GM19395 (cell line): ENCODE data around the gene SLC39A3.

ENCODE experiments used
- ATAC-seq: cut with Tn5 transposase; IDR thresholded peaks from one replicate; pipeline ENCODE4 v1.9.1; 2021; ENCODE audit warnings: mild to moderate bottlenecking, moderate library complexity; ENCODE audit not compliant: unreplicated experiment

SLC39A3 gene

GRCh38 chr19:2739602-2740313 is at the start of gene SLC39A3:
TSS of gene SLC39A3 (minus strand) at chr19:2740017. CDS start at chr19:2737257, 2,760 bp downstream.
- ATAC-seq = peak; percentile 85

- ATAC-seq = no peak
Observed at GRCh38 chr19:2788237-2788636, 48.4 kb upstream of the SLC39A3 start.

GRCh38 chr19:2787115-2787514 is 47.3 kb upstream of the SLC39A3 start:
- no peak for ATAC-seq

- ATAC-seq = peak; percentile 51
Observed at GRCh38 chr19:2785244-2785997, 45.6 kb upstream of the SLC39A3 start, which contains the start of gene THOP1. TSS of gene THOP1 (plus strand) at chr19:2785503. CDS start at chr19:2785663, 160 bp downstream.

- ATAC-seq = no peak
Observed at GRCh38 chr19:2783781-2784145, 43.9 kb upstream of the SLC39A3 start.

- ATAC-seq = peak; percentile 72
Observed at GRCh38 chr19:2782936-2783780, 43.3 kb upstream of the SLC39A3 start, which contains the start of gene SGTA. TSS of gene SGTA (minus strand) at chr19:2783273. CDS start at chr19:2769068, 14,205 bp downstream.

- ATAC-seq = no peak
Observed at GRCh38 chr19:2782329-2782935, 42.6 kb upstream of the SLC39A3 start.

- ATAC-seq = no peak
Observed at GRCh38 chr19:2780284-2780683, 40.5 kb upstream of the SLC39A3 start.

- ATAC-seq = no peak
Observed at GRCh38 chr19:2779121-2779740, 39.4 kb upstream of the SLC39A3 start.

GRCh38 chr19:2777952-2778683 is 38.3 kb upstream of the SLC39A3 start:
- ATAC-seq = no peak

GRCh38 chr19:2775556-2776430 is 36.0 kb upstream of the SLC39A3 start:
- no peak for ATAC-seq

GRCh38 chr19:2774953-2775555 is 35.2 kb upstream of the SLC39A3 start:
- no peak for ATAC-seq

GRCh38 chr19:2774083-2774679 is 34.4 kb upstream of the SLC39A3 start:
- no peak for ATAC-seq

GRCh38 chr19:2771786-2772674 is 32.2 kb upstream of the SLC39A3 start:
- ATAC-seq = no peak

- no peak for ATAC-seq
Observed at GRCh38 chr19:2770055-2771013, 30.5 kb upstream of the SLC39A3 start.

- no peak for ATAC-seq
Observed at GRCh38 chr19:2769218-2769617, 29.4 kb upstream of the SLC39A3 start.
